DMS114 treated with DMSO at 0.1 percent for 48 hours (cell line): Measurements from ENCODE around the gene ANGPTL3.

Experiments used
- DNase-seq: peaks from one replicate; lab custom pipeline; 2025; ENCODE audit not compliant: unreplicated experiment; lab: John Stamatoyannopoulos, UW

ANGPTL3 gene

DNA sequence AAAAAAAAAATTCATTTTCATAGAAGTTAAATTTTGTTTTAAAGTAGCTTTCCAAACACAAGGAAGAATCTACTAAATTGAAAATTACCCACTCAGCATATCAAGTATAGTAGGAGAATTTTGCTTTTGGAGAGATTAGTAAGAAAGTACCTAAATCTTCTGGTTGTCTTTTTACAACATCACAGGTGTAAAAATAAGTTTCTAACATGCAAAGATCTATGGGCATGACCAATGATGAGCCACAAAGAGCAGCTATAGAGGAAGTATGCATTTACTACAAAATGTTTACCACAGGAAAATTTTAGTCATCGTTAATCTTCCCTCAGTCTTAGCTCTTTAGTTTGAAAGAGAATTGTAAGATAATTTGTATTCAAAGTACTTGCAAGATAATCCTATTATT lies 28.1 kb downstream of the ANGPTL3 start:
- no peak for DNase-seq

DNA sequence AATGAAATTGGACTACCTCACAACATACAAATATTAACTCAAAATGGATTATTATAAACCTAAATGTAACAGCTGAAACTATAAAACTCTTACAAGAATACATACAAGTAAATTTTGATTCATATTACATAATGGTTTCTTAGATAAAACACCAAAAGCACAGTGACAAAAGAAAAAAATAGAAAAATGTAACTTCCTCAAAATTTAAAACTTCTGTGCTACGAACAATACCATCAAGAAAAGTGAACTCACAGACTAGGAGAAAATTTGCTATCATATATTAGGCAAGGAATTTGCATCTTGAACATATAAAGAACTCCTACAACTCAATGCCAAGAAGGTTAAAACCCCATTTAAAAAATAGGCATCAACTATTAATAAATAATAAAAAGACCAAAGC lies 31.2 kb downstream of the ANGPTL3 start:
- no peak for DNase-seq

DNA sequence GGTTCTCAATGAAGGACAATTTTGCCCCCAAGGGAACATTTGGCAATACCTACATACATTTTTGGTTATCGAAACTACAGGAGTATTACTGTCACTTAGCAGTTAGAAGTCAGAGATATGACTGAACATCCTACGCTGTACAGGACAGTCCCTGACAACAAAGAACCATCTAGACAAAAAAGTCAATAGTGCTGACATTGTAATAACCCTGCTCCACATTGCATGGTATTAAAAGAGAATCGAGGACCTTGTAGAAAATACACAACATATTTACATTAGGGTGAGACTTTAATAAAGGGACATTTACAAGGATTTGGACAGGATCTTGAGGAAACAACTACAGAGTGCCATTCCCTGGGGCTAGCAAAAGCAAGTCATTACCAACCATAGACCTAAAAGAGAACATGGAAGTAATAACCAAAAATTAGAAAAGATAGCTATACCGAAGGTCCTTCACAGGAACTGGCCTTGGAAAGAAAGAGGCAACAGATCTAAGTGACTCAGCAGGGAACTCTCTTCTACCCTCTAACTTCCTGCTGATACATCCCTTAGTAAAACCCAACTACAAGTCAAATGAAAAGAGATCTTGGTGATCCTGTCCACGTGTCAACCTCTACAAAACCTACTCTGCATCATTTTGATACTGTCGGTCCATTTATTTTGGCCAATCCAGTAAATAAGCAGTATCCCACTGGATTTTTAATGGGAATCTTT lies 40.2 kb downstream of the ANGPTL3 start:
- DNase-seq = no peak

DNA sequence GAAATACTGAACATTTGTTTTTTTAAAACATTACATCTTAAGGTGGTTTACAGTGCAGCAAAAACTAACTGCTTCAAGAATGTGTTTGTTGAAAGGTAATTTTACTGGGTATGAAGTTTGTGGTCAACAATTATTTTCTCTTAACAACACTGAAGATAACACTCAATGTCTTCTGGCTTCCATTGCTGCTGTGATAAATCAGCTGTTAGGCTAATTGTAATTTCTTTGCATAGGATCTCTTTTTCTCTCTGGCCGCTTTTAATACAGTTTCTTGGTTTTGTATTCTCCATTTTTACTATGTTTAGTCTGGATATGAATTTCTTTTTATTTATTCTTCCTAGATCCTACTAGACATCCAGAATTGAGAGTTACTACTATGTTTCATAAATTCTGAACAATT lies 46.0 kb downstream of the ANGPTL3 start:
- DNase-seq = no peak

DNA sequence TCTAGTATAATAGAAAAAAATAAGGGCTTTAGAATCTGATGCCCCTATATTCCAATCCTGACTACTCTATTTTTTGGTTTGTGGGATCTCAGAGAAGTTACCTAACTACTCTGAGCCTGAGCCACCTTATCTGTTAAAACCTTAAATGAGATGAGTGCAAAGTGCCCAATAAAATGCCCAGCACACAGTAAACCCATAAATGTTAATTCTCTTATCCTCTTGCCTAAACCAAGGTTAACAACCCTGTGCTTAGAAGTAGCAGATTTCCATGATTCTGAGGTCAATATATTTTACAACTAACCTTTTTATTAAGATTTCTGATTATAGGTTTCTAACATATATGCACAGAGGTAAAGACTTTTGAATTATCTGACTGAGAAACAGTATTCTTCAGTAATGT lies 55.1 kb downstream of the ANGPTL3 start:
- DNase-seq = no peak

DNA sequence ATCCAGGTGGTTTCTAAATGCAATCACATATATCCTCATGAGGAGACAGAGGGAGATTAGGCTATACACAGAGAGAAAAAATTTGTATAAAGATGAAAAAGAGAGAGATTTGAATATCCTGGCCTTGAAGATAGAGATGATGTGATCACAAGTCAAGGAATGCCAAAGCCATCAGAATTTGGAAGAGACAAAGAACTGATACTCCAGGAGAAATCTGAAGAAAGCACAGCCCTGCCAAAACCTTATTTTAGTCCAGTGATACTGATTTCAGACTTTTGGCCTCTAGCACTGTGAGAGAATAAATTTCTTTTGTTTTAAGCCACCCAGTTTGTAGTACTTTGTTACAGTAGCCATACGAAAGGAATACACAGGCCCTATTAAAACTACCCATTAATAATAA lies 57.4 kb downstream of the ANGPTL3 start:
- DNase-seq = no peak
